H9 (cell line): ENCODE results near the gene KLF13. TPM values are rescaled to one million over a fixed set of nuclear protein-coding genes. Genes with fewer than 3 reads are reported as not detected.
A peak's percentile ranks its signal among the peaks of the same experiment; 100 is the strongest.

Experiments
- DNase-seq: peaks from one replicate; pipeline ENCODE4 v3.0.0-alpha.2; 2017
- H2AFZ ChIP-seq: one replicate; pipeline ENCODE4 v1.6.1; 2013; ENCODE audit warnings: mild to moderate bottlenecking, low read length, control low read depth, moderate library complexity
- H2AK5ac ChIP-seq: 2 replicates; pipeline ENCODE4 v1.6.1; 2013; ENCODE audit warnings: low read length, control low read depth, mixed read lengths; ENCODE audit not compliant: insufficient read length
- H2BK120ac ChIP-seq: one replicate; pipeline ENCODE4 v1.6.1; 2013; ENCODE audit warnings: low read depth, mild to moderate bottlenecking, low read length, control low read depth, inconsistent platforms; ENCODE audit not compliant: poor library complexity, severe bottlenecking
- H2BK12ac ChIP-seq: 2 replicates; pipeline ENCODE4 v1.6.1; 2013; ENCODE audit warnings: low read length, control low read depth, mixed read lengths, low read depth; ENCODE audit not compliant: insufficient read length
- H2BK15ac ChIP-seq: 2 replicates; pipeline ENCODE4 v1.6.1; 2013; ENCODE audit warnings: low read depth, low read length, control low read depth
- H2BK20ac ChIP-seq: one replicate; pipeline ENCODE4 v1.6.1; 2013; ENCODE audit warnings: low read depth, mild to moderate bottlenecking, low read length, control low read depth, inconsistent platforms; ENCODE audit not compliant: poor library complexity, severe bottlenecking
- H2BK5ac ChIP-seq: 2 replicates; pipeline ENCODE4 v1.6.1; 2013; ENCODE audit warnings: low read length, control low read depth, mixed read lengths; ENCODE audit not compliant: insufficient read length
- H3K14ac ChIP-seq: 2 replicates; pipeline ENCODE4 v1.6.1; 2013; ENCODE audit warnings: low read length, control low read depth; ENCODE audit not compliant: insufficient read depth
- H3K18ac ChIP-seq: 2 replicates; pipeline ENCODE4 v1.6.1; 2013; ENCODE audit warnings: low read depth, mild to moderate bottlenecking, mixed read lengths, low read length, control low read depth; ENCODE audit not compliant: insufficient read length
- H3K23ac ChIP-seq: 2 replicates; pipeline ENCODE4 v1.6.1; 2013; ENCODE audit warnings: low read length, control low read depth, mixed read lengths, low read depth; ENCODE audit not compliant: insufficient read length
- H3K23me2 ChIP-seq: 2 replicates; pipeline ENCODE4 v1.6.1; 2013; ENCODE audit warnings: low read depth, mild to moderate bottlenecking, mixed read lengths, low read length, control low read depth; ENCODE audit not compliant: insufficient read length, poor library complexity, severe bottlenecking
- H3K27ac ChIP-seq: 2 replicates; pipeline ENCODE4 v1.5.1; 2013; ENCODE audit warnings: low read length, control low read depth, mixed read lengths, low read depth; ENCODE audit not compliant: insufficient read length
- H3K27me3 ChIP-seq: 2 replicates; pipeline ENCODE4 v1.6.1; 2013; ENCODE audit warnings: low read length, control low read depth, inconsistent platforms; ENCODE audit not compliant: insufficient read depth
- H3K4ac ChIP-seq: 2 replicates; pipeline ENCODE4 v1.6.1; 2013; ENCODE audit warnings: low read depth, mild to moderate bottlenecking, control low read depth, inconsistent platforms, low read length, moderate library complexity
- H3K4me1 ChIP-seq: 2 replicates; pipeline ENCODE4 v1.6.1; 2013; ENCODE audit warnings: low read length, control low read depth, inconsistent platforms; ENCODE audit not compliant: insufficient read depth
- H3K4me2 ChIP-seq: 2 replicates; pipeline ENCODE4 v1.6.1; 2013; ENCODE audit warnings: low read length, control low read depth, mixed read lengths; ENCODE audit not compliant: insufficient read length, insufficient read depth
- H3K56ac ChIP-seq: 2 replicates; pipeline ENCODE4 v1.6.1; 2013; ENCODE audit warnings: low read depth, mild to moderate bottlenecking, mixed read lengths, low read length, control low read depth; ENCODE audit not compliant: insufficient read length
- H3K79me1 ChIP-seq: 2 replicates; pipeline ENCODE4 v1.6.1; 2013; ENCODE audit warnings: low read depth, mild to moderate bottlenecking, moderate library complexity, low read length, control low read depth, inconsistent platforms; ENCODE audit not compliant: insufficient read depth, poor library complexity, severe bottlenecking
- H3K79me2 ChIP-seq: 2 replicates; pipeline ENCODE4 v1.6.1; 2013; ENCODE audit warnings: low read length, control low read depth, inconsistent platforms; ENCODE audit not compliant: insufficient read depth
- H3K9ac ChIP-seq: 2 replicates; pipeline ENCODE4 v1.6.1; 2013; ENCODE audit warnings: low read length, control low read depth, mixed read lengths; ENCODE audit not compliant: insufficient read length; ENCODE audit errors: extremely low read depth
- H3K9me3 ChIP-seq: one replicate; pipeline ENCODE4 v1.6.1; 2013; ENCODE audit warnings: low read depth, low read length, inconsistent platforms; ENCODE audit not compliant: control insufficient read depth
- H3T11ph ChIP-seq: one replicate; pipeline ENCODE4 v1.6.1; 2013; ENCODE audit warnings: mild to moderate bottlenecking, low read length, control low read depth, inconsistent platforms
- H4K20me1 ChIP-seq: one replicate; pipeline ENCODE4 v1.6.1; 2013; ENCODE audit not compliant: control insufficient read depth, insufficient read length, insufficient read depth
- H4K5ac ChIP-seq: 2 replicates; pipeline ENCODE4 v1.6.1; 2013; ENCODE audit warnings: low read depth, mild to moderate bottlenecking, mixed read lengths, low read length, control low read depth; ENCODE audit not compliant: insufficient read length
- H4K8ac ChIP-seq: replicated peaks from 2 replicates; pipeline ENCODE4 v1.6.1; 2013; ENCODE audit warnings: low read length, control low read depth, mixed read lengths, low read depth; ENCODE audit not compliant: insufficient read length
- H4K91ac ChIP-seq: 2 replicates; pipeline ENCODE4 v1.6.1; 2013; ENCODE audit warnings: low read depth, mild to moderate bottlenecking, moderate library complexity, mixed read lengths, low read length, control low read depth; ENCODE audit not compliant: insufficient read length
- H3K27ac Mint-ChIP-seq, 3 experiments: 2 replicates in 2 of 3; 3 replicates in 1 of 3; pipeline ENCODE4 v1.8.0; 2020 to 2021; ENCODE audit warnings: mixed read lengths in 3 of 3, mild to moderate bottlenecking in 1 of 3, moderate library complexity in 1 of 3
- H3K27me3 Mint-ChIP-seq: 2 replicates; pipeline ENCODE4 v1.8.0; 2021; ENCODE audit warnings: low read depth, mild to moderate bottlenecking, moderate library complexity, mixed read lengths
- H3K36me3 Mint-ChIP-seq, 3 experiments: 2 replicates in 2 of 3; 3 replicates in 1 of 3; pipeline ENCODE4 v1.8.0; 2020 to 2021; ENCODE audit warnings: low read depth in 3 of 3, mixed read lengths in 3 of 3; ENCODE audit not compliant: insufficient read depth in 1 of 3
- H3K4me1 Mint-ChIP-seq, 2 experiments: 2 replicates each; pipeline ENCODE4 v1.8.0; 2020; ENCODE audit warnings: mixed read lengths in 2 of 2
- H3K4me3 Mint-ChIP-seq, 2 experiments: 2 replicates in 1 of 2; 3 replicates in 1 of 2; pipeline ENCODE4 v1.8.0; 2020 to 2021; ENCODE audit warnings: mild to moderate bottlenecking in 2 of 2, mixed read lengths in 2 of 2, moderate library complexity in 1 of 2
- H3K9me3 Mint-ChIP-seq, 2 experiments: 2 replicates in 1 of 2; 3 replicates in 1 of 2; pipeline ENCODE4 v1.8.0; 2020; ENCODE audit warnings: mild to moderate bottlenecking in 2 of 2, mixed read lengths in 2 of 2, moderate library complexity in 1 of 2
- WGBS: extraction: QIAGEN DNeasy Blood & Tissue Kit; methylation state at CpG from one replicate; pipeline ENCODE4 v1.1.7; 2013; ENCODE audit warnings: missing lambda C conversion rate, low lambda C conversion rate, mixed read lengths; ENCODE audit not compliant: insufficient read length; ENCODE audit errors: extremely low coverage; 5-methylcytosine and 5-hydroxymethylcytosine counted together
- total RNA-seq: library from RNA; stranded (reverse); gene quantifications from 2 replicates; pipeline ENCODE4 v1.2.1, GENCODE V29; 2021
- TF ChIP-seq, protein P1 (sequence below): fragments of 200-600 bp; sonication (generic); conservative IDR thresholded peaks from 3 replicates; pipeline ENCODE4 v1.8.0; 2021; ENCODE audit warnings: antibody characterized with exemption, mild to moderate bottlenecking

KLF13 gene
- total RNA-seq, 1 experiment from 2014 or later, result 33.4 TPM

DNA sequence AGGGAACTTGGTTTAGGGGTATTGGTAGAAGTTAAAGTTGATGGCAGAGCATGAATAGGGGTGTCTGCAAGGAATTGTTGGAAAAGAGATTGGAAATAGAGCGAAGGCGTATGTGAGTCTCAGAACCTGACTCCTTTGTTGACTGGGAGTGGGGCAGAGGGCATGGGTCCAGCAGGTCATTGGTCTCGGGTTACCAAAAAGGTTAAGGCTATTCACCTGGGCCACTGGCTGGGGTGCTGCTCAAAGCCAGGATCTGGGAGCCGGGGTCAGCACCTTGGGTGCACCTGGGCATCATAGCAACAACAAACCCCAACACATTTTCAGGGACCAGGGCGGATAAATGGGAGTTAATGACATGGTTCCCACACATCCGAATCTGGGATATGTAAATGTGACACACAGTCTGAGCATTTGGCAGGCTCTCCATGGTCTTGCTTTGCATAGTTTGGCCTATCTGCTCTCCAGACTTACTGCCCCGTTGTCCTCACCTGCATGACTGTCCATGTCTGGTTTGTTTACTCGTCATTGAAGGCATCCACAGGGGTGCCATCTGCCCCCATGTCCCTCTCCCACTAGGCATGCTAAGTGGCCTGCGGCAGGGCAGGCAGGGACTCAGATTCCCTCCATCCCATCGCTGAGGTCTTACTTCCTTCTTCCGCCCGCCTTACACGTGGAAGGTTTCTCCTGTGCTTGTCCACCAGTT is 10.1 kb downstream of the KLF13 start:
- H3K9me3 ChIP-seq, result no peaks in the 10 kb centered on the region
- no peak overlapping the region for H3K18ac ChIP-seq
- peaks cover 16% of the 10 kb centered on the region; the same call in 1 of the 2 replicates for H3K79me2 ChIP-seq
- no peak overlapping the region for H3K27ac ChIP-seq
- H3K4ac ChIP-seq, result no peak overlapping the region
- DNase-seq, result no peak
- no peak overlapping the region for H2BK12ac ChIP-seq
- H3T11ph ChIP-seq, result no peak overlapping the region
- Mint-ChIP-seq H3K27ac (peak overlapping the region in 1 of 3 experiments; percentile 34; a peak in 2 of 7 replicates), H3K9me3 (no peaks in the 10 kb centered on the region), H3K36me3 (no peaks in the 10 kb centered on the region; a peak in 1 of 7 replicates), H3K27me3 (no peaks in the 10 kb centered on the region), H3K4me1 (peaks cover 42 to 50% of the 10 kb centered on the region in 2 experiments), H3K4me3 (no peak overlapping the region)
- no peak overlapping the region for H3K56ac ChIP-seq
- H3K23me2 ChIP-seq, result no peaks in the 10 kb centered on the region
- no peak overlapping the region for H3K4me2 ChIP-seq
- WGBS, result no CpG with 5 or more reads among the region's 13 CpGs
- no peak overlapping the region for H3K9ac ChIP-seq
- no peak overlapping the region for H4K5ac ChIP-seq
- H2BK120ac ChIP-seq, result no peak overlapping the region
- TF ChIP-seq, protein P1, sequence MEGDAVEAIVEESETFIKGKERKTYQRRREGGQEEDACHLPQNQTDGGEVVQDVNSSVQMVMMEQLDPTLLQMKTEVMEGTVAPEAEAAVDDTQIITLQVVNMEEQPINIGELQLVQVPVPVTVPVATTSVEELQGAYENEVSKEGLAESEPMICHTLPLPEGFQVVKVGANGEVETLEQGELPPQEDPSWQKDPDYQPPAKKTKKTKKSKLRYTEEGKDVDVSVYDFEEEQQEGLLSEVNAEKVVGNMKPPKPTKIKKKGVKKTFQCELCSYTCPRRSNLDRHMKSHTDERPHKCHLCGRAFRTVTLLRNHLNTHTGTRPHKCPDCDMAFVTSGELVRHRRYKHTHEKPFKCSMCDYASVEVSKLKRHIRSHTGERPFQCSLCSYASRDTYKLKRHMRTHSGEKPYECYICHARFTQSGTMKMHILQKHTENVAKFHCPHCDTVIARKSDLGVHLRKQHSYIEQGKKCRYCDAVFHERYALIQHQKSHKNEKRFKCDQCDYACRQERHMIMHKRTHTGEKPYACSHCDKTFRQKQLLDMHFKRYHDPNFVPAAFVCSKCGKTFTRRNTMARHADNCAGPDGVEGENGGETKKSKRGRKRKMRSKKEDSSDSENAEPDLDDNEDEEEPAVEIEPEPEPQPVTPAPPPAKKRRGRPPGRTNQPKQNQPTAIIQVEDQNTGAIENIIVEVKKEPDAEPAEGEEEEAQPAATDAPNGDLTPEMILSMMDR, result no peak
- no peak overlapping the region for H2BK15ac ChIP-seq
- H2AK5ac ChIP-seq, result no peak overlapping the region
- no peak overlapping the region for H4K8ac ChIP-seq
- H3K23ac ChIP-seq, result no peak overlapping the region
- no peak overlapping the region for H2BK20ac ChIP-seq
- no peak overlapping the region for H3K14ac ChIP-seq
- no peak overlapping the region for H4K91ac ChIP-seq
- H4K20me1 ChIP-seq, result no peaks in the 10 kb centered on the region
- no peaks in the 10 kb centered on the region for H3K79me1 ChIP-seq
- H3K4me1 ChIP-seq, result peaks cover 1% of the 10 kb centered on the region; the same call in 1 of the 2 replicates
- no peak overlapping the region for H2AFZ ChIP-seq
- H2BK5ac ChIP-seq, result no peak overlapping the region
- H3K27me3 ChIP-seq, result no peaks in the 10 kb centered on the region
